Lower lobe of right lung (tissue), 2 donors: Measurements from ENCODE around the gene SLC39A3. TPM values are rescaled to one million over a fixed set of nuclear protein-coding genes. Genes with fewer than 3 reads are reported as not detected.

Experiments used
- ATAC-seq, 2 donors: fragments of 200-7000 bp; cut with Tn5 transposase; one replicate each; pipeline ENCODE4 v1.9.1; 2020 to 2022; ENCODE audit warnings: mild to moderate bottlenecking in 2 of 2, moderate library complexity in 2 of 2
- DNase-seq: peaks from one replicate; pipeline ENCODE4 v3.0.0-alpha.2; 2020
- H3K27ac ChIP-seq: fragments of 200-600 bp; one replicate; pipeline ENCODE4 v1.8.0; 2022
- H3K27me3 ChIP-seq: fragments of 200-600 bp; one replicate; pipeline ENCODE4 v1.8.0; 2022; ENCODE audit warnings: low read depth
- H3K36me3 ChIP-seq: fragments of 200-600 bp; one replicate; pipeline ENCODE4 v1.8.0; 2022; ENCODE audit warnings: mild to moderate bottlenecking
- H3K4me1 ChIP-seq: fragments of 200-600 bp; one replicate; pipeline ENCODE4 v1.8.0; 2022
- H3K4me3 ChIP-seq: fragments of 200-600 bp; one replicate; pipeline ENCODE4 v1.8.0; 2022; ENCODE audit warnings: mild to moderate bottlenecking
- H3K9me3 ChIP-seq: fragments of 200-600 bp; one replicate; pipeline ENCODE4 v1.8.0; 2022
- intact Hi-C: fragments of 100-400 bp; cut with DNase I; formaldehyde crosslinking; loops from one replicate; pipeline ENCODE4 v1.11.0; 2022
- total RNA-seq: library from RNA; stranded (reverse); fragmentation: NEBNext Ultra II Directional; extraction: Animal tissue kit (Norgen Biotek cat#: 25700); gene quantifications from one replicate; pipeline ENCODE4 v1.2.1, GENCODE V29; 2021
- TF ChIP-seq, protein P1 (sequence below): fragments of 200-600 bp; IDR thresholded peaks from one replicate; pipeline ENCODE4 v1.8.0; 2022; ENCODE audit warnings: antibody characterized with exemption, mild to moderate bottlenecking
- donor health status: DM: no; HTN: yes; CAD: no; lungs with severe emphysema.

The SLC39A3 gene
- total RNA-seq, 1 donor from 2014 or later, result 24.4 TPM

- DNase-seq, result no peak
- H3K9me3 ChIP-seq, result no peaks in the 10 kb centered on the region
- peak overlapping the region; percentile 40 for H3K27ac ChIP-seq
- H3K4me3 ChIP-seq, result no peak overlapping the region
- TF ChIP-seq, protein P1, sequence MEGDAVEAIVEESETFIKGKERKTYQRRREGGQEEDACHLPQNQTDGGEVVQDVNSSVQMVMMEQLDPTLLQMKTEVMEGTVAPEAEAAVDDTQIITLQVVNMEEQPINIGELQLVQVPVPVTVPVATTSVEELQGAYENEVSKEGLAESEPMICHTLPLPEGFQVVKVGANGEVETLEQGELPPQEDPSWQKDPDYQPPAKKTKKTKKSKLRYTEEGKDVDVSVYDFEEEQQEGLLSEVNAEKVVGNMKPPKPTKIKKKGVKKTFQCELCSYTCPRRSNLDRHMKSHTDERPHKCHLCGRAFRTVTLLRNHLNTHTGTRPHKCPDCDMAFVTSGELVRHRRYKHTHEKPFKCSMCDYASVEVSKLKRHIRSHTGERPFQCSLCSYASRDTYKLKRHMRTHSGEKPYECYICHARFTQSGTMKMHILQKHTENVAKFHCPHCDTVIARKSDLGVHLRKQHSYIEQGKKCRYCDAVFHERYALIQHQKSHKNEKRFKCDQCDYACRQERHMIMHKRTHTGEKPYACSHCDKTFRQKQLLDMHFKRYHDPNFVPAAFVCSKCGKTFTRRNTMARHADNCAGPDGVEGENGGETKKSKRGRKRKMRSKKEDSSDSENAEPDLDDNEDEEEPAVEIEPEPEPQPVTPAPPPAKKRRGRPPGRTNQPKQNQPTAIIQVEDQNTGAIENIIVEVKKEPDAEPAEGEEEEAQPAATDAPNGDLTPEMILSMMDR, result no peak
- intact Hi-C loops, result no loop called here
- no peaks in the 10 kb centered on the region for H3K27me3 ChIP-seq
- H3K4me1 ChIP-seq, result peaks cover 36% of the 10 kb centered on the region
- H3K36me3 ChIP-seq, result peaks cover 30% of the 10 kb centered on the region
- peak in 1 of 2 donors; percentile 22 for ATAC-seq
These were observed 30.5 kb upstream of the SLC39A3 start for GRCh38 chr19:2770055-2771013.

DNA sequence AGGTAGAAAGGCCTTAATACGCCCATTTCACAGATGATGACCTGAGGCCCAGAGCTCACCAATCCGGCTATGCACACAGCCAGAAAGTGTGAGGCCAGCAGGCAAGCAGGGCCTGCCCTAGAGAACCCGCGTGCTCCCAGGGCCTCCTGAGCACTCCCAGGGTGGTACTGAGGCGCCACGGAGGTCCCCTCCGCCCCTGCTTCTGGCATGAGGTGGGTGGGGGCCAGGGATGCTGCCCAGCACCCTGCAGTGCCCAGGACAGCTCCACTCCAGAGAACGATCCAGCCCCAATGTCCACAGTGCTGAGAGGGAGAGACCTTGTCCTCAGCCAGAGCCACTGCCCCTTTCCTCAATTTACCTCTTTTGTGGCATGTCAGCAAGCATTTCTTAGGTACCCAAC is 29.4 kb upstream of the SLC39A3 start:
- DNase-seq, result no peak
- H3K9me3 ChIP-seq, result no peaks in the 10 kb centered on the region
- H3K4me3 ChIP-seq, result no peak overlapping the region
- intact Hi-C loops, result no loop called here
- TF ChIP-seq, protein P1, result no peak
- no peak overlapping the region for H3K27ac ChIP-seq
- H3K4me1 ChIP-seq, result peaks cover 25% of the 10 kb centered on the region
- peaks cover 41% of the 10 kb centered on the region for H3K36me3 ChIP-seq
- ATAC-seq, result no peak
- H3K27me3 ChIP-seq, result no peaks in the 10 kb centered on the region

GRCh38 chr19:2768365-2769132 is 28.7 kb upstream of the SLC39A3 start:
- no peak for DNase-seq
- no peak overlapping the region for H3K27ac ChIP-seq
- intact Hi-C loops, result no loop called here
- peaks cover 48% of the 10 kb centered on the region for H3K36me3 ChIP-seq
- H3K4me1 ChIP-seq, result peaks cover 21% of the 10 kb centered on the region
- no peaks in the 10 kb centered on the region for H3K27me3 ChIP-seq
- H3K9me3 ChIP-seq, result no peaks in the 10 kb centered on the region
- TF ChIP-seq, protein P1, result no peak
- peak in 1 of 2 donors; percentile 8 for ATAC-seq
- H3K4me3 ChIP-seq, result no peak overlapping the region

GRCh38 chr19:2767688-2768087 is 27.9 kb upstream of the SLC39A3 start:
- DNase-seq (no peak), ATAC-seq (peak in 1 of 2 donors; percentile 7)
- Histone ChIP-seq H3K36me3 (peaks cover 57% of the 10 kb centered on the region), H3K4me1 (peaks cover 21% of the 10 kb centered on the region), H3K4me3 (no peak overlapping the region), H3K27ac (no peak overlapping the region), H3K9me3 (no peaks in the 10 kb centered on the region), H3K27me3 (no peaks in the 10 kb centered on the region)
- intact Hi-C loops, result no loop called here
- TF ChIP-seq, protein P1, result no peak

DNA sequence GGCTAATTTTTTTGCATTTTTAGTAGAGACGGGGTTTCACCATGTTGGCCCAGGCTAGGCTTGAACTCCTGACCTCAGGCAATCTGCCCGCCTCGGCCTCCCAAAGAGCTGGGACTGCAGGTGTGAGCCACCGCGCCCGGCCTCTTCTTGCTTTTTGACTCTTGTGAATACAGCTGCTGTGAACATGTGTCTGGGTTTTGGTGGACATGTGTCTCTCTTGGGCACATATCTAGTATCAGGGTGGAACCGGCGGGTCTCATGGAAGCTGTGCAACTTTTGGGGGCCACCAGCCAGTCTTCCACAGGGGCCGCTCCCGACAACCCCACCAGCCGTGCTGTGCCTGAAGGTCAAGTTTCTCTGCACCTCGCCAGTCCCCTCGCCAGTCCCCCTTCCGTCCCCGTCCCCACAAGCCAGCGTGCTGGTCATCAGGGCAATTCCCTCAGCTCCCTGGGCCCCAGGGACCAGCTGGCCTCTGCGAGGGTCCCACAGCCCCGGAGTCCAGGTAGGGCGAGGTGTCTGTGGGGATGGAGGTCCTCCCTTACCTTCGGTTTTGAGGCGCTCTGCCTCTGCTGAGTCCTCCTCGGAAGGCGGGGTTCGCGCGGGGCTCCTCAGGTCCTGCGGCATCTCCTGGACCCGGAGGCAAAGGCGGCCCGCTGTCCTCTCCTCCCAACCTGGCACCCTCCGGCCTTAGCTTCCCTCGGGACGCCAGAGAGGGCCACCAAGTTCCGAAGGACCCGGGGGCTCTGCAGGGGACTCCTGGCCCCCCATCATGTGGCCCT is 27.0 kb upstream of the SLC39A3 start:
- H3K27ac ChIP-seq, result no peak overlapping the region
- no peak overlapping the region for H3K4me3 ChIP-seq
- no peaks in the 10 kb centered on the region for H3K27me3 ChIP-seq
- peaks cover 66% of the 10 kb centered on the region for H3K36me3 ChIP-seq
- no peaks in the 10 kb centered on the region for H3K9me3 ChIP-seq
- TF ChIP-seq, protein P1, result no peak
- ATAC-seq, result no peak
- peaks cover 17% of the 10 kb centered on the region for H3K4me1 ChIP-seq
- no peak for DNase-seq
- intact Hi-C loops, result no loop called here
